Fibroblast of upper back skin (primary cell): ENCODE measurements around the gene ZBTB44.
"Not testable (repeated sequence)": the region's sequence is repeated elsewhere in the genome, so short reads cannot be mapped to it uniquely, and the experiment has no call there.

ENCODE experiments used
- DNase-seq: peaks from one replicate; pipeline ENCODE4 v3.0.0-alpha.2; 2013

The ZBTB44 gene

DNA sequence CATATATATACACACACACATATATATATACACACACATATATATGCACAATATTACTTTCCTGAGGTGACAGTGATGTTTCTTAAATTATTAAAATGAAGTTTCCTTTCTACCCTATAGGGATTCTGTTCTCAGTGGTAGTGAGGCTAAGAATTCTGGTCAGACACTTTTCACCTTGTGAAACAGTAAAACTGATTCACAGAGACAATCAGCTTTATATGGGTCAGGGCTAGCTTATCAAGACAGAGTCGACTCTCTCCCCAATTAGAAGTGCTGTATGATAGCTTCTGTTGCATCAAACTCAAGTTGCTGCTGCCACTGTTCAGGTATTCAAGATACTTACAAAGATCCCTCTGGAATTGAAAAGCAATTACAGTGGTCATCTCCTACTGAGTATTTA, 68.4 kb downstream of the ZBTB44 start:
- DNase-seq: no peak

DNA sequence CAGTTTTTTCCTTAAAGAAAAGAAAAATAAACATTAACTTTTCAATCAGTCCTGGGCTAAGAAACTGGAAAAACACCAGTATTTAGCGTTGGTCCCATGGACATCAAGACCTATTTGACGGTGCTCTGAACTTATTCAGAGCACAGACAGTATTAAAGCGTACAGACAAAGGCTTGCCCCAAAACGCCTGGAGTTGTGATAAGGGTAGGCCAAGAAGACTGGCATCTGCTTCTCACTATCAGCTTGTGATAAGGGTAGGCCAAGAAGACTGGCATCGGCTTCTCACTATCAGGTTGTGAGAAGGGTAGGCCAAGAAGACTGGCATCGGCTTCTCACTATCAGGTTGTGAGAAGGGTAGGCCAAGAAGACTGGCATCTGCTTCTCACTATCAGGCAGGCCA, 69.3 kb downstream of the ZBTB44 start:
- DNase-seq: not testable (repeated sequence)

- DNase-seq: no peak
Observed at GRCh38 chr11:130244848-130245247, 69.9 kb downstream of the ZBTB44 start.

- no peak for DNase-seq
Observed at GRCh38 chr11:130243816-130244215, 70.9 kb downstream of the ZBTB44 start.

- DNase-seq: no peak
Observed at GRCh38 chr11:130241713-130242112, 73.0 kb downstream of the ZBTB44 start.

- DNase-seq: no peak
Observed at GRCh38 chr11:130237282-130238006, 77.3 kb downstream of the ZBTB44 start.

GRCh38 chr11:130234315-130234714, 80.4 kb downstream of the ZBTB44 start:
- DNase-seq: no peak

DNA sequence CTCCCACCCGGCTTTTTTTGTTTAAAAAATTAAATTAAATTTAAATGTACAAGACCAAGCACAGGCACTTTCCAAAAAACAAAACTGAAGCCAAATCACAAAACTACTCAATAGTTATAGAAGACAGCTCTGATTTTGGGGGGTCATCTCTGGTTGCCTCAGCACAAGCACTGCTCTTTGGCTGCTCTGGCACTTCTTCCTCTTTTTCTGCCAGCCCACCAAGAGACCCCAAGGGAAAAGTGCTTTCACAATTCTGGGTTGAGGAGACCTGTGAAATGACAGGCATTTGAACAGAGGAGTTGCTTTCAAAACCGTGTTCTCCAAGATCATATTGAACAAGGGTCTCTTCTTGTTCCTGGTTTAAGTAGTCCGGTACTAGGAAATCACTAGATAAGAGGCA, 80.8 kb downstream of the ZBTB44 start:
- DNase-seq: not testable (repeated sequence)

DNA sequence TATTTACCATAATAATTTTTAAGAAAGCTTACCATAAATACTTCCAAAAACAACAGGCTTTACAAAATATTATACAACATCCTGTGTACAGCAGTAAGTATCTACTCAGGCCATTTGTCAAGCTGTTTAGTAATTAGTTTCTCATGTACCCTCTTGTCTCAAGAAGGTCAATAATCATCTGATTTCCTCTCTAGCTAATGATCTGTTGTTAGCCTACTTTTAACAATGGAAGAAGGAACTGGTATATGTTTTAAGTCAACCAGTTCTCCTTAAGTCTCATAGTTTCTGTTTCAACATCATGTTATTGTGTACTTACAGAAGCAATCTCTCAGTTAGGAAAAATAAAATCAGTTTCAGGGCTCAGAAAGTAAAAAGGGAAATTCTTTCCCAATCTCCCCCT, 81.2 kb downstream of the ZBTB44 start:
- not testable (repeated sequence) for DNase-seq

DNA sequence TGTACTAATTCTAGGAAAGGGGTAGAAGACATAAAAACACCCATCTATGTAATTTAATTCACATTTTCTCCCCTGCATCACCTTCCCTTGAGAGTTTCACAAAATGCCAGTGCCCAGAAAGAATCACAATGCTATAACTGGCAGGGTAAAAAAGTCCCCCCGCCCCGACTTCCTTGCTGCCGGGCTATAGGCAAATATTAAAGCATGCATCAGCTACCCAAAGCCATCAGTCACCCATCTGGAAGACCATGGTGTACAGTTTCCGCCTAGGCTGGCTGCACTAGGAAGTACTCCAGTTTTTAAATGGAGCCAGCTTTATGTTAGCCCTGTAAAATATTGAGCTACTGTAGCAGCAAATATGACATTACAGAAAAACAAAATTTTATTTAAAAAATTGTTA, 87.3 kb downstream of the ZBTB44 start:
- DNase-seq: no peak

GRCh38 chr11:130223291-130223971, 91.3 kb downstream of the ZBTB44 start:
- no peak for DNase-seq

GRCh38 chr11:130220311-130221035, 94.2 kb downstream of the ZBTB44 start:
- DNase-seq: no peak

DNA sequence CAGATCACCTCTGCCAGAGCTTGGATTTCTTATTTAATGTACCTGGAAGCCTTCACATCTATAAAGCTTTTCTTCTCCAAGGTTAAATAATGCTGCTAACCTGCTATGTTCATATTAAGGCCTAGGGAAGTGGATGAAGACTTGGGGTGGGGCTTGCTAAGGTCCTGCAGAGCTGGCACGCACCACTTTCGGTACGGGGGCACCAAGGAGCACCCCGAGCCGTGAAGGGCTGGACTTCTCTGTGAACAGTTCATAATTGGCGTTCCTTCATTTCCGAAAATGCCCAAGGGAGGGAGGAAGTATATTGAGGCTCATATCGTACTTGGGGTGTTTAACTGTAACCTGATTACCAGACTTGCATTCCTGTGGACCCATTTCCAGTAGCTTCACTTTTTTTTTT, 95.6 kb downstream of the ZBTB44 start:
- no peak for DNase-seq

DNA sequence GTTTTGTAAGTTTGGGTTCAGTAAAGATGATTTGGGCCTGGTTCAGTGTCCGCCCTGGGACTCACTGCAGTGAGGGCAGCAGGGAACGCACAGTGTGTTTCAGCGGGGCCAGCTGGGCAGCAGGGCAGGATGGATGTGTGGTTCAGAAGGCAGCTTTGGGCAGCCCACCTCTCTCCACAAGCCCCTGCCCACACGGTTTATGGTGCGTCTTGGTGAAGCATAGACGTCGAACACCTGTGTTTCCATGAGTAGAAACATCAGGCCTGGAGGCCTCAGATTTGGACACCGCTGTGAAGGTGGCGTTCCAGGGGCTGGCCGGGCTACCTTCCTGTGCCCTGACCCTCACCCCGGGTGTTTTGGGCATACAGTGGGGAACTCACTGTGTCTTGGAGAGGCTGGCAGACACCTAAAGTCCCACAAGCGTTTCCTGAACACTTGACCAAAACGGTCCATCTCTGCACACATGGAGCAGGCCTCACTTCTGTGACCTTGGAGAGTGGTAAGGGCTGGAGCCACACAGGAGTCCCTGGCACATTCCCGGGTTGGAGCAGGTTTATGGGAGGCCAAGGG, 96.1 kb downstream of the ZBTB44 start:
- DNase-seq: no peak

GRCh38 chr11:130217133-130218031, 97.3 kb downstream of the ZBTB44 start:
- DNase-seq: no peak

DNA sequence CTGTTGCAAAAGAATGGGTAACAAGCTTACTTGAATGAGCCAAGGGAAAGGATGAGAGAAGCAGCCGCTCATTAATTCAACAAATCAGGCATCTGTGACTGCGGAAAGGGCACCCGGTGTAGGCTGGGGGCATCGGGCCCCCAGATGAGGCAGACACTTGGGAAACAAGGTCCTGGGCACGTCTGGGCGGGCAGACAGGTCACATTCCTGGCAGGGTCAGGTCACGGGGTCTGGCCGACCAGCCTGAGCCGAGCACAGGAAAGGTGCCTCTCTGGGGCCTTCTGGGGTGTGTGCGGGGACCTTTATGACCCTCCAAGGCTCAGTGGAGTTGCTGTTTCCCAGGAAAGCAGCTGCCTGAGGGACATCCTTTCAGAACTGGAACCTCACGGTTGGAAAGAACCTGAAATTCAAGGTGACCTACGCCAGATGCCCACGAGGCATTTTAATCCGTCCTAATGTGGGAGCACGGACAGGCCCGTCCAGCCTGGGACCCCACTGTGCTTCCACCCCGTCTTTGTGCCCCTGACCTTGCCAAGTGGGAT, 98.1 kb downstream of the ZBTB44 start:
- DNase-seq: no peak

DNA sequence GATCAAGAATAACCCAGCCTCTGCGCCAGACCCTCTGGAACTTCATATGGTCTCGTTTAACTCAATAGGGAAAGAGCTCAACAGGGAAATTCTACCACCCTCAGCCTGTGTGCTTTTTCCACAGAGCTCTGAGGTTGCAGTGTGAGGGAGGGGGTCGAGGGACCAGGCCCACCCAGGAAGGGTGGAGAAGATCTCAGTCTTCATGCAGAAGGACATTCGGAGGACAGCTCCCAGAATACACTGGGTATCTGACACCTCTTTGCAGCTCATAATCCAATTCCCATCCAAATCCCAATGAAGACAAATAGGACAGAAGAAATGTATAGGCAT, 98.5 kb downstream of the ZBTB44 start:
- DNase-seq: no peak

GRCh38 chr11:130215531-130216220, 99.0 kb downstream of the ZBTB44 start:
- DNase-seq: no peak

DNA sequence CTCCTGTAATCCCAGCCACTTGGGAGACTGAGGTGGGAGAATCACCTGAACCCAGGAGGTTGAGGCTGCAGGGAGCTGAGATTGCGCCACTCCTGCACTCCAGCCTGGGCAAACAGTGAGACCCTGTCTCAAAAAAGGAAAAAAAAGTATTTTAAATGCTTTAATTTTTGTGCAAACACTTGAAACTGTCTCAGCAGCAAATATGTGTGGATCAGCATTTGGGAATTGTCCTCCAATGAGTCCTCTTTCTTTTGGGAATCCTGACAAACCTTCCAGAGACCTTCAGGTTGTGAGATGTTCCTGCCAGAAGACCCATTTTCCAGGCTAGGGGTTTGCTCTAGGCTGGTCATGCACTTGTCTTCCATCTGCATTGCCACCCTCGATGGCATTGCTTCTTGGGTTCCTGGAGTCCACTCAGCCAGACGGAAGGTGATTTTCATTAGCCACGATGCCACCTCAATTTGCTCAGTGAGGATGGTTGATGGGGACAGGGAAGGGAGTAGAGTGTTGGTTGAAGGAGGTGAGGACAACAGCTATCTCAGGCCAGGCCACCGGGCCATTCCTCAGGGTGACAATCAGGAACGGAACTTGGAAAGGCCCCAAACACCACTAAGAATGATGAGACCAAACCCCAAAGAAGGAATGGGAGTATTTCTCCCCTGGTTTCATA, 99.7 kb downstream of the ZBTB44 start:
- DNase-seq: no peak

GRCh38 chr11:130213979-130214281, 100.8 kb downstream of the ZBTB44 start:
- no peak for DNase-seq
